ENCODE results near the gene COPRS.
"Not testable (repeated sequence)": the region's sequence is repeated elsewhere in the genome, so short reads cannot be mapped to it uniquely, and the experiment has no call there.

COPRS gene

GRCh38 chr17:31811101-31811500 is 47.9 kb downstream of the COPRS start:
- Histone ChIP-seq H3K9me2 (replicated peaks; ENCODE audit: control insufficient read depth, low read length) (no peaks in the 10 kb centered on the region), H3K4me3 (ENCODE audit: low read length) (no peak overlapping the region), H3K9me3 (ENCODE audit: control insufficient read depth, insufficient read depth, low read length) (no peaks in the 10 kb centered on the region), H3K4me2 (ENCODE audit: low read length) (no peak overlapping the region), H3K36me3 (ENCODE audit: control insufficient read depth, low read length) (no peaks in the 10 kb centered on the region), H3K27ac (ENCODE audit: low read depth, low read length) (no peak overlapping the region), H3K27me3 (ENCODE audit: control insufficient read depth, low read length) (no peaks in the 10 kb centered on the region), H3K79me2 (ENCODE audit: control insufficient read depth, low read length) (no peaks in the 10 kb centered on the region), H4K20me1 (ENCODE audit: control insufficient read depth, insufficient read depth, low read depth, low read length) (no peaks in the 10 kb centered on the region), H3F3A (ENCODE audit: control insufficient read depth, insufficient read depth) (no peaks in the 10 kb centered on the region), H3K4me1 (ENCODE audit: control insufficient read depth, low read length) (no peaks in the 10 kb centered on the region)
- TF ChIP-seq EZH2phosphoT487 (IDR thresholded peaks at IDR 0.05; ENCODE audit: borderline replicate concordance, low read length), result no peak

DNA sequence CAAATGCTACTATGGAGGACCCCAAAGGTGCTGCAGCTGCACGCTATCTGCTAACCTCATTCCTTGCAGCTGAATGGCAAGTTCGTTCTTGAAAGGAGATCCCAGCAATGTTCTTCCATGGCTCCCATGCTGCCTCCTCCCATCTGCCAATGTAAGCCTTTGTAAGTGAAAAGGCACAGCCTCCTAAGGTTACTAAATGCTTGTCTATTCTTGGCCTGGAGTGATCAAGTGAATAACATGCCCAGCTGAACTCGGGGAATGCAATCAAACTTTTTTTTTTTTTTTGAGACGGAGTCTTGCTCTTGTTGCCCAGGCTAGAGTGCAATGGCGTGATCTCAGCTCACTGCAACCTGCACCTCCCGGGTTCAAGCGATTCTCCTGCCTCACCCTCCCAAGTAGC is 49.2 kb downstream of the COPRS start:
- H3K4me3 ChIP-seq (ENCODE audit: low read length); H3K79me2 ChIP-seq (ENCODE audit: control insufficient read depth, low read length); H3K27ac ChIP-seq (ENCODE audit: low read depth, low read length); H3F3A ChIP-seq (ENCODE audit: control insufficient read depth, insufficient read depth); H3K9me2 ChIP-seq (replicated peaks; ENCODE audit: control insufficient read depth, low read length); H3K4me2 ChIP-seq (ENCODE audit: low read length); H3K9me3 ChIP-seq (ENCODE audit: control insufficient read depth, insufficient read depth, low read length); H3K27me3 ChIP-seq (ENCODE audit: control insufficient read depth, low read length); H3K4me1 ChIP-seq (ENCODE audit: control insufficient read depth, low read length); H3K36me3 ChIP-seq (ENCODE audit: control insufficient read depth, low read length); H4K20me1 ChIP-seq (ENCODE audit: control insufficient read depth, insufficient read depth, low read depth, low read length): not testable (repeated sequence)

DNA sequence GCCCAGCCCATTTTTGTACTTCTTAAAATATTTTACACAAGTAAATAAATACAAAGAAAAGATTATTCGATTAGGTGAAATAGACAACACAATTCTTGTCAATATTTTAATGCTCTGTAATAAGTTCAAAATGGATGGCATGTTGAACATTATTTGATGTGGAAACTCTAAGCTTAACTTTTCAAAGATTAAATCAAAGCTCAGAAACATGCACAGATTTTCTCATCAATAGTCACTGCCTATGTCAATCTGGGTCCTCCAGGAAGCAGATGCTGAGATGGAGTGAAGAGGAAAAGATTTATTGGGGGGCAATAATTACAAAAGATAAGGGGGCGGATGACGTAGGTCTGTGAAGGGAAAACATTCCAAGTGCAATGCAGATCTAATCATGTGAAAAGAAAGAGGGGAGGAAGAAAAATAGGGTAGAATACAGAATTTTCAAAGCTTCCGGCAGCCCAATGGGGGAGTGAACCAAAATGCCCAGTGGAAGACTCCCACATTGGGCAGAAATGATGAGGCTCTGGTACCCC is 50.5 kb downstream of the COPRS start:
- no peak overlapping the region for H3K4me2 ChIP-seq (ENCODE audit: low read length)
- H4K20me1 ChIP-seq (ENCODE audit: control insufficient read depth, insufficient read depth, low read depth, low read length), result no peaks in the 10 kb centered on the region

DNA sequence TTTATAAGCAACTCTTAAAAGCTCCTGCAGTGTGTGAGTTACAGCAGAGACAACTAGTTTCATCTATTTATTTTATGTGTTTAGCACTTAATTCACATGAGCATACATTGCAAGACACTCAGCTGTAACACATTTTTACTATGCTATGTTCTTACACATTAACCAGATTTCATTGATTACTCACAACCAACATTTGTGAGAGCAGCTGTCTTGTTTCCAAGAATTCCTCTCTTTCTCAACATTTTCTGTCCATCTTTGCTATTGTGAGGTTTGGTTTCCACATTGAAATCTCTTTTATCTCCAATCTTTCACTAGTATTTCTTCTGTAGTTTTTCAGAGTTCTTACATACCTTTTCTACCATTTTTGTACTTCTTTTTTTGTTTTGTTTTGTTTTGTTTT is 51.2 kb downstream of the COPRS start:
- Histone ChIP-seq H3K4me1 (ENCODE audit: control insufficient read depth, low read length) (no peaks in the 10 kb centered on the region), H3K4me2 (ENCODE audit: low read length) (no peak overlapping the region), H3K36me3 (ENCODE audit: control insufficient read depth, low read length) (no peaks in the 10 kb centered on the region), H3K27me3 (ENCODE audit: control insufficient read depth, low read length) (no peaks in the 10 kb centered on the region), H3K9me2 (replicated peaks; ENCODE audit: control insufficient read depth, low read length) (no peaks in the 10 kb centered on the region), H3K9me3 (ENCODE audit: control insufficient read depth, insufficient read depth, low read length) (no peaks in the 10 kb centered on the region), H3K79me2 (ENCODE audit: control insufficient read depth, low read length) (no peaks in the 10 kb centered on the region), H4K20me1 (ENCODE audit: control insufficient read depth, insufficient read depth, low read depth, low read length) (no peaks in the 10 kb centered on the region), H3K4me3 (ENCODE audit: low read length) (no peak overlapping the region), H3K27ac (ENCODE audit: low read depth, low read length) (no peak overlapping the region), H3F3A (ENCODE audit: control insufficient read depth, insufficient read depth) (no peaks in the 10 kb centered on the region)
- TF ChIP-seq, protein P1, sequence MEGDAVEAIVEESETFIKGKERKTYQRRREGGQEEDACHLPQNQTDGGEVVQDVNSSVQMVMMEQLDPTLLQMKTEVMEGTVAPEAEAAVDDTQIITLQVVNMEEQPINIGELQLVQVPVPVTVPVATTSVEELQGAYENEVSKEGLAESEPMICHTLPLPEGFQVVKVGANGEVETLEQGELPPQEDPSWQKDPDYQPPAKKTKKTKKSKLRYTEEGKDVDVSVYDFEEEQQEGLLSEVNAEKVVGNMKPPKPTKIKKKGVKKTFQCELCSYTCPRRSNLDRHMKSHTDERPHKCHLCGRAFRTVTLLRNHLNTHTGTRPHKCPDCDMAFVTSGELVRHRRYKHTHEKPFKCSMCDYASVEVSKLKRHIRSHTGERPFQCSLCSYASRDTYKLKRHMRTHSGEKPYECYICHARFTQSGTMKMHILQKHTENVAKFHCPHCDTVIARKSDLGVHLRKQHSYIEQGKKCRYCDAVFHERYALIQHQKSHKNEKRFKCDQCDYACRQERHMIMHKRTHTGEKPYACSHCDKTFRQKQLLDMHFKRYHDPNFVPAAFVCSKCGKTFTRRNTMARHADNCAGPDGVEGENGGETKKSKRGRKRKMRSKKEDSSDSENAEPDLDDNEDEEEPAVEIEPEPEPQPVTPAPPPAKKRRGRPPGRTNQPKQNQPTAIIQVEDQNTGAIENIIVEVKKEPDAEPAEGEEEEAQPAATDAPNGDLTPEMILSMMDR (IDR thresholded peaks at IDR 0.05; ENCODE audit: low read depth, low read length, poor library complexity, severe bottlenecking), result no peak
- no peak for TF ChIP-seq EZH2phosphoT487 (IDR thresholded peaks at IDR 0.05; ENCODE audit: borderline replicate concordance, low read length)

More for the DNA sequence above, 50.5 kb downstream of the COPRS start:
- Histone ChIP-seq H3K27ac (ENCODE audit: low read depth, low read length) (no peak overlapping the region), H3K27me3 (ENCODE audit: control insufficient read depth, low read length) (no peaks in the 10 kb centered on the region), H3K36me3 (ENCODE audit: control insufficient read depth, low read length) (no peaks in the 10 kb centered on the region), H3K9me2 (replicated peaks; ENCODE audit: control insufficient read depth, low read length) (no peaks in the 10 kb centered on the region), H3K9me3 (ENCODE audit: control insufficient read depth, insufficient read depth, low read length) (no peaks in the 10 kb centered on the region), H3F3A (ENCODE audit: control insufficient read depth, insufficient read depth) (no peaks in the 10 kb centered on the region), H3K4me3 (ENCODE audit: low read length) (no peak overlapping the region), H3K79me2 (ENCODE audit: control insufficient read depth, low read length) (no peaks in the 10 kb centered on the region), H3K4me1 (ENCODE audit: control insufficient read depth, low read length) (no peaks in the 10 kb centered on the region)
- no peak for TF ChIP-seq EZH2phosphoT487 (IDR thresholded peaks at IDR 0.05; ENCODE audit: borderline replicate concordance, low read length)
- TF ChIP-seq, protein P1 (IDR thresholded peaks at IDR 0.05; ENCODE audit: low read depth, low read length, poor library complexity, severe bottlenecking), result no peak
